GM19463 (cell line): Measurements from ENCODE around the gene TMEM139.
A peak's percentile ranks its signal among the peaks of the same experiment; 100 is the strongest.

Source experiments
- ATAC-seq: cut with Tn5 transposase; IDR thresholded peaks from one replicate; pipeline ENCODE4 v1.9.1; 2021; ENCODE audit warnings: mild to moderate bottlenecking, moderate library complexity; ENCODE audit not compliant: unreplicated experiment

The TMEM139 gene

DNA sequence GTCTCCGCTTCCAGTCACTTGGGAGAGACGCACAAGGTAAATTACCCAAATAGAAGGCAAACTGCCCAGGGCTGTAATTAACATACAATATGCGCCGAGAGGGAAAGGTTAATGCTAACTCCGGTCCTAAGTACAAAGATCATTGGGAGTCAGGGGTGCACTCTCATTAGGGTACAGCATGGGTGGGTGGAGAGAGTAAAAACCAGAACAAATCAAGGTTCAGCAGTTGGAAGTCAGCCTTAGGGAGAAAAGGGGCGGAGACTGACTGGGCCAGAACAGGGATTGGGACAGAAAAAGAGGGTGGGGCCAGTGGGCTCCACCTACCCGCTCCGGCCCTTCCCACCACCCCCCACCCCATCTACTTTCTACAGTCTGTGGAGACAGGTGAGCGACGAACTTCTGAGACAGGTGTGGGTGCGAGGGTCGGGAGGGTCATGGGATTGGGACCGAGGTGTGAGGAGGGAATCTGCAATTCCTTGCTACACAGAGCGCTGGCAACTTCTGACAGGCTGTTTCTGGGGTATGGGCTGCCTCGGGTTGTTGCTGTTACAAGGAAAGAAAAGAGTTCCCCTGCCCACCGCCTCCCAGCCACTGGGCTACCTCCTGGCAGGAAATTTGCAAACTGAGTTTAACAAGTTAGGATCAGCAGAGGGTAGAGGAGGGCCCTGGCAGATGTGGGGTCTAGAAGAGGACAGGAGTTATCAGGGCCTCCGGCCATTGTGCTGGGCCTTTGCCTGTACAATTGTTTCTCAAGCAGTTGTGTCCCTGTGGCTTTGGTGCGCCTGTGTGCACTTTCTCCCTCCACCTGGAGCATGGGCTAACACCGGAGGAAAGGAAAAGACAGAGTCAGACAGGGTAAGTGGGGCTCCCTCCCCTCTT lies at the start of gene TMEM139:
TMEM139 (plus strand) TSS at position 368 of the 879 bp plus-strand sequence. CDS start 1,000 bp downstream, outside the sequence.
- ATAC-seq = no peak

- ATAC-seq = no peak
Observed at GRCh38 chr7:143235561-143235960, 49.2 kb upstream of the TMEM139 start.

GRCh38 chr7:143236408-143236990 lies 48.3 kb upstream of the TMEM139 start:
- ATAC-seq = no peak

GRCh38 chr7:143237366-143237765 lies 47.4 kb upstream of the TMEM139 start:
- no peak for ATAC-seq

DNA sequence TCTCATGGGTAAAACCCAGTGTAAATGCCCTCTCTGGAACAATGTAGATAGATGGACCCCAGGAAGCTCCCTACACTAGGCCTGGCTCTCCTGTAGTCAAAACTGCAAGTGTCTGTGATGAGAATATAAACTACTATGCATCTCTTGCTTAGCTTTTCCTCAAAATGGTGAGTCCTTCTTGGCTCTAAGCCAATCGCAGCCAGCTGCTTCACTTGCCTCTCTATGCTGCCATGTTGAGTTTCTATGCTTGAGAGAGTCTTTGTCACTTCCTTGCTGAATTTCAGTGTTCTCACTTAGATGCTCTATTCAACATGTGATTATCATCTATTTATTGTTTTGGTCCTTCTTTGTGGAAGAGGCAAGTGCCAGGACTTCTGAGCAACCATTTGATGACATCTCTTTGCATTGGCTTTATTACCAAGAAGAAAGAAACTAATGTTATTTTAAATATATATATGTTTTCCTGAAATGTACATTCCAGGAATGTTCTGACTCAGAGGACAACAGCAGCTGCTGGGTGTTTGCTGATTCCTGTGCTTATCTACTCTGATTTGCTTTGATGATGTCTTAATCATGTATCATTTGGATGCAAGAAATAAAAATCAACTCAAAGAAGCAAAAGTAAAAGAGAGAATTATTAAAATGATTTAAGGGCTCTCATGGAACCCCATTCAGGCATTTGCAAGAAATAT lies 46.3 kb upstream of the TMEM139 start:
- ATAC-seq = no peak

DNA sequence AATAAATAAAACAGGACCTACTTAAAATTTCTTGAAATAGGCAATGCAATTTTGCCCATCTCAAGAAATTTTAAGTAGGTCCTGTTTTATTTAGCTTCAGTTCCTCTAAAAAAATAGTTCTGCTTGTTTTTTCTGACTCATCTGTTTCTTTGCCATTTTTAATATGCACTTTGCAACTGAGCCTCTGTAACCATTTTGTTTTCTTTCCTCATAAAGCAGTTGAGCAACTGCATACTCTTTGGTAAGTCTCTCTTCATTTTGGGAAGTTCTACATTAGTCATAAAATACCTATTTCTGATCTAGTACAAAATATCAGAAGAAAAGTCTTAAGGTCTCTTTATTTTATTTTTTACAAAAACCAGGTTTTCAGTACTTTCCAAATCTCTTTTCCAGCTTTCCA lies 44.9 kb upstream of the TMEM139 start:
- ATAC-seq = no peak

- peak; percentile 97 for ATAC-seq
Observed at GRCh38 chr7:143240291-143241168, 44.2 kb upstream of the TMEM139 start.

DNA sequence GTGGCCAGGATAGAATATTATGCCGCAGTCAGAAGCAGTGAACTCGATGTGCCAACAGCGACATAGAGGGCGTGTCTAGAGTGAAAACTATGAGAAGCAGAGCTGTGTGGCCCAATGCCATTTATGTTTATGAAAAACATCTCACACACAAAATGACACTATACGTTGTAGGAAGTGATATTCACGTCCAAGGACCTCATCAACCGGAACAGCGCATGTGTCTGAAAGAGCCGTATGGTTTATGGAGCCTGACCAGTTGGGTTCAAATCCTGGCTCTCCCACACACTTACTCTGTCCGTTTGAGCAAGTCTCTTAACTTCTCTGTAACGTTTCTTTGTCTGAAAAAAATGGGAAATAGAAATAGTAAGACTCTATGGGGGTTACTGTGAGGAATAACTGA lies 42.5 kb upstream of the TMEM139 start:
- ATAC-seq = no peak

DNA sequence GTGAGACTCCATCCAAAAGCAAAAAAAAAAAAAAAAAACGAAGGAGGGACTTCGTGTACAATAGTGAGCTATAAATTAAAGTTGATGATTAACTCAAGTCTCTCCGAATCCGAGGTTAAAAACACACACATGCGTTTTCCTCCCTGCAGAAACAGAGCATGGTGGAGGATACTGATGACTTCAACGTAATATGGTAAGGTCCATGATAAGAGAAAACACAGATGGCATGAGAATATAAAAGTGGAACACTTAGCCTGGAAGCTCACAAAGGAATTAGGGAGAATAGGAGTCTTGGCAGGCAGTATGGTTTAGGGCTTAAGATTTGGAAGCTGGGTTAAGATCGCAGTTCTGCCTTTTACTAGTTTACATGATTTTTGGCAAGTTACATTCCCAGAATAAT lies 41.6 kb upstream of the TMEM139 start:
- no peak for ATAC-seq

DNA sequence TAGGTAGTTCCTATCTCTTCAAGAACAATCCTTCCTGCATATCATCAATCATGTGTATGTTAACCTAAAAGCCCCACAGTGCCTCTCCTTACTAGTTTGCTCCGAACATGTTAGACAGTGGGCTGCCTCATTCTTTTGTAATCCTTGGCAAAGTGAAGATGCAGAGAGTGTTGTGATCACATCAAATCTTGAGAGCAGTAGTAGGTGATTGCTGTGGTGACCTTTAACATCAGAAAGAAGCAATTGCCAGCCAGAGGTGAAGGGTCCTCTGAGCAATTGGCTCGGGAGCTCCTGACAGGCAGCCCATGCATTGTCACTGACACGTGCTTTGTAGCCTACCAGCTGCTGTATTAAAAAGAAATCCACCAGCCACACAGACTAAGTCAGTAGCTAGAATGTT lies 41.1 kb upstream of the TMEM139 start:
- ATAC-seq = no peak

- ATAC-seq = no peak
Observed at GRCh38 chr7:143244321-143244720, 40.4 kb upstream of the TMEM139 start.

DNA sequence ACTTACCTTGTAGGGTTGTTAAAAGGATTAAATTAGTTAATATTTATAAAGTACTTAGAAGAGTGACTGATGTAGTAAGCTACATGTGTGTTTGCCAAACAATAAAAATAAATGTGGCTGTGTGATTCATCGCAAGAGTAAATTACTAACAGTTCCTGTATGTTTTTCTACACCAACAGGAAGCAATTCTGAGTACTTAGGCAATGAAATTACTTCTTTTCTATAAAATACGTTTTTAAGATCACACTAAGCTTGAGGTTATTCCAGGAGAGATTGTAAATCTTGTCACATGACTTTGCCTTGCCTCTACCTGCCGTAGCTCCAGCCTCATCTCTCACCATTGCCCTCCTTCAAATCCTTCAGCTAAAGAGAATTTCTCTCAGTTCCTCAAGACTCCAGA lies 39.6 kb upstream of the TMEM139 start:
- no peak for ATAC-seq

DNA sequence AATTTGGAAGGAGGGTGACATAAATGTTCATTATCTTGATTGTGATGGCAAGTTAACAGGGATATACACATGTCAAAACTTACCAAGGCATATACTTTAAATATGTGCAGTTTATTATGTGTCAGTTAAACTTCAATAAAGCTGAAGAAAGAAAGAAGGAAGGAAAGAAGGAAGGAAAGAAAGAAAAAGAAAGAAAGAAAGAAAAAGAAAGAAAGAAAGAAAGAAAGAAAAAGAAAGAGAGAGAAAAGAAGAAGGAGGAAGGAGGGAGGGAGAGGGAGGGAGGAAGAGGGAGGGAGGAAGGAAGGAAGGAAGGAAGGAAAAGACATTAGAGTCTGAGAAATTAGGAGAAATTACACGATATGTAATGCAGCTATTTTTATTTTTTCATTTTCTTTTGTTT lies 37.4 kb upstream of the TMEM139 start:
- ATAC-seq = no peak

- ATAC-seq = no peak
Observed at GRCh38 chr7:143248761-143249354, 35.9 kb upstream of the TMEM139 start.

- no peak for ATAC-seq
Observed at GRCh38 chr7:143250199-143250598, 34.6 kb upstream of the TMEM139 start.

DNA sequence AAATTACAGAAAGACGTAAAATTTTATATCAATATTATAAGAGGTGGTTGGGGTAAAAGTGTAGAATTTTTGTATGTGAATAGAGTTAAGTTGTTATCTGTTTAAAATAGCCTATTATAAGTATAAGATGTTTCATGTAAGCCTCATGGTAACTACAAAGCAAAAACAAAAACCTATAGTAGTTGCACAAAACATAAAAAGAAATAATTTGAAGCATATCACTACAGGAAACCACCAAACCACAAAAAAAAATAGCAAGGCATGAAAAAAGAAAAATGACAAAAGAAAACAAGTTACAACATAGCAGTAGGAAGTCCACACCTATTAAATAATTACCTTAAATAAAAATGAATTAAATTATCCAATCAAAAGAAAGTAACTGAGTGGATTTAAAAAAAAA lies 33.9 kb upstream of the TMEM139 start:
- no peak for ATAC-seq

- no peak for ATAC-seq
Observed at GRCh38 chr7:143252006-143252405, 32.8 kb upstream of the TMEM139 start.

DNA sequence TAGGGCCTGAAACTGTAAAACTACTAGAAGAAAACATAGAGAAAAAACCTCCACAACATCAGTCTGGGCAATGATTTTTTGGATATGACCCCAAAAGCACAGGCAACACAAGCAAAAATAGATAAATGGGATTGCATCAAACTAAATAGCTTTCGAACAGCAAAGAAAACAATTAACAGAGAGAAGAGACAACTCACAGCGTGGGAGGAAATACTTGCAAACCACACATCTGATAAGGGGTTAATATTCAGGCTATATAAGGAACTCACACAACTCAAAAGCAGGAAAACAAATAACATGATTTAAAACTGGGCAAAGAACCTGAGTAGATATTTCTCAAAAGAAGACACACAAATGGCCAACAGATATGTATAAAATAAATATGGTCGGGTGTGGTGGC lies 29.2 kb upstream of the TMEM139 start:
- no peak for ATAC-seq

GRCh38 chr7:143256325-143256724 lies 28.4 kb upstream of the TMEM139 start:
- ATAC-seq = no peak

DNA sequence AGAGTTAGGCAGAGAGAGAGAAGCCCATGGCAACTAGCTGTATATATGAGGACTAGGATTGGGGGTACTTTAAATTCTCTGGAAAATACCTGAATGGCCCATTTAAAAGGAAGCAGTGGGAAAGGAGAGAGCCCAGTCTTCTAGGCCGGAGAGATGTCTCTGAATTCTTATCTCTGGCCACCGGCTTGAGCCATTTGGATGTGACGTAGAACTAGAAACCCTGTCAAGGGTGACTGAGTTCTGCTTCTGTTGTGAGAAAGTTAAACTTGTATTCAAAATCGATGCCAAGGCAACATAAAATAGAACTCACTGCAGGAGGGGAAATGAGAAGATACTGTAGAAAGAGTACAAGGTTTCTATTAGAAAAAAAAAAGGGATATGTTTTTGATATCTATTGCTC lies 27.8 kb upstream of the TMEM139 start:
- peak; percentile 67 for ATAC-seq
